ENCODE results near the gene GATA2. TPM values are rescaled to one million over a fixed set of nuclear protein-coding genes. Genes with fewer than 3 reads are reported as not detected.
A peak's percentile ranks its signal among the peaks of the same experiment; 100 is the strongest.

Gene GATA2
- total RNA-seq, 2 experiments from 2014 or later, result not detected

GRCh38 chr3:128491691-128491940 is 1.4 kb downstream of the GATA2 start:
- POLR2A ChIA-PET, result no interaction called here
- CTCF ChIA-PET, result interaction anchor here (5.7 kb wide), 1 partner anchor 65 kb away, joined by 27 read pairs; no protein-coding TSS in a partner anchor
- H3K36me3 Mint-ChIP-seq (ENCODE audit: low read depth), result no peaks in the 10 kb centered on the region
- H3K27ac Mint-ChIP-seq, result no peak overlapping the region
- H3K27me3 Mint-ChIP-seq (ENCODE audit: low read depth), result peaks cover 71% of the 10 kb centered on the region
- DNase-seq (no peak), ATAC-seq (no peak)
- no peaks in the 10 kb centered on the region for H3K9me3 Mint-ChIP-seq (ENCODE audit: insufficient read depth)
- peaks cover 26% of the 10 kb centered on the region for H3K4me1 Mint-ChIP-seq (ENCODE audit: low read depth)
- no peak overlapping the region for H3K4me3 Mint-ChIP-seq

DNA sequence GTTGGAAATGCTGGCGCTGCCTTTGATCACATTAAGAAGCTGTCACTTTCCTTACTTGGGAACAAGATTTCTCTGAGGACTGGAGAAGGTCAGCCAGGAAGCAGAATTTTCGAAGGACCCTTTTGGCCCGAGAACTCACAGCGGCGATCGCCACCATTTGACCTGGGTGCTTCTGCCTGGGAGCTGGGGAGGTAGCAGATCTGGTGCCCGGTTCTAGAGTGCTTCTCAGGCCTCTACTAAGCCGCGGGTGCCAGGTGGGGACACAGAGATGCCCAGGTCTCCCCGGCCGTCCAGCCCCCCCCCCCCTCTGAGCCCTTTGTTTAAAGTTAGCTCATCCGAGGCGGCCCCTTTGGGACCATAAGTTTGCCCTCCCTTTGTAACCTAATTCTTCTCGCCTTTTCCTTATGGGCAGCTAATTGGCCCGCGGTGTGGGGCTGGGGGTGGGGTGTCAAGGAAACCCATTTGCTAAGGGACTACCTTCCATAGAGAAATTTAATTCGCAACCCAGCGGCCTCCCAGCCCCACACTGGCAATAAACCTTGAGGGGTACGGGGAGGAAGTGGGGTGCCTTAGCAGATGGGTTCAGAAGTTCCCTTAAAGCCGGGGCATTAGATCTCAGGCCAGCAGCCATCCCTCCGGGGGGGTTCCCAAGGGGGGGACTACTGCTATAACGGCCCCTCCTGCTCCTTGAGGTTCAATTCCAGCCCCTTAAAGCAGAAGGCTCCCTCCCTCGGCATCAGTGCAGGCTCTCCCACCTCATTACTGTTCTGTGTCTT is 1.9 kb downstream of the GATA2 start:
- no peak for DNase-seq
- POLR2A ChIA-PET, result no interaction called here
- CTCF ChIA-PET, result interaction anchor here (5.7 kb wide), 1 partner anchor 64 kb away, joined by 27 read pairs; no protein-coding TSS in a partner anchor
- Mint-ChIP-seq H3K27ac (no peak overlapping the region), H3K27me3 (ENCODE audit: low read depth) (peaks cover 75% of the 10 kb centered on the region), H3K9me3 (ENCODE audit: insufficient read depth) (no peaks in the 10 kb centered on the region), H3K4me1 (ENCODE audit: low read depth) (peaks cover 26% of the 10 kb centered on the region), H3K36me3 (ENCODE audit: low read depth) (no peaks in the 10 kb centered on the region), H3K4me3 (no peak overlapping the region)
- ATAC-seq, result no peak

GRCh38 chr3:128490650-128490914 is 2.4 kb downstream of the GATA2 start:
- DNase-seq (no peak), ATAC-seq (no peak)
- Mint-ChIP-seq H3K9me3 (ENCODE audit: insufficient read depth) (no peaks in the 10 kb centered on the region), H3K4me1 (ENCODE audit: low read depth) (peaks cover 26% of the 10 kb centered on the region), H3K27me3 (ENCODE audit: low read depth) (peaks cover 74% of the 10 kb centered on the region), H3K4me3 (no peak overlapping the region), H3K36me3 (ENCODE audit: low read depth) (no peaks in the 10 kb centered on the region), H3K27ac (no peak overlapping the region)
- POLR2A ChIA-PET, result no interaction called here
- CTCF ChIA-PET, result interaction anchor here (5.7 kb wide), 1 partner anchor 64 kb away, joined by 27 read pairs; no protein-coding TSS in a partner anchor

GRCh38 chr3:128489927-128490649 is 2.9 kb downstream of the GATA2 start:
- ATAC-seq (no peak), DNase-seq (no peak)
- Mint-ChIP-seq H3K4me1 (ENCODE audit: low read depth) (peaks cover 26% of the 10 kb centered on the region), H3K4me3 (peak overlapping the region; percentile 54), H3K36me3 (ENCODE audit: low read depth) (no peaks in the 10 kb centered on the region), H3K27me3 (ENCODE audit: low read depth) (peaks cover 75% of the 10 kb centered on the region), H3K27ac (no peak overlapping the region), H3K9me3 (ENCODE audit: insufficient read depth) (no peaks in the 10 kb centered on the region)
- POLR2A ChIA-PET, result no interaction called here
- CTCF ChIA-PET, result interaction anchor here (5.7 kb wide), 1 partner anchor 63 kb away, joined by 27 read pairs; no protein-coding TSS in a partner anchor

DNA sequence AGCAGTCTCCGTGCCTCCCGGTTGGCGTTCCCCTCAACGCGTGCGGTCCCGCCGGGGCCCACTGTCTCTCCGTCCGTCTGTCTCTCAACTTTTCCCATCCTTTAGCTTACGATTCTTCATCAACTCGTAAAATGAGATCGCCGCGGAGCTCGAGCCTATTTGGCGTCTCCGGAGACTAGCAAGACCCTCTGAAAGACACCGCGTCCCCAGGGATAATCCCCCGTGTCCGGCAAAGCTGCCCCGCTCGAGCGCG is 3.4 kb downstream of the GATA2 start:
- CTCF ChIA-PET, result interaction anchor here (5.7 kb wide), 1 partner anchor 63 kb away, joined by 27 read pairs; no protein-coding TSS in a partner anchor
- no peak for DNase-seq
- Mint-ChIP-seq H3K27me3 (ENCODE audit: low read depth) (peaks cover 77% of the 10 kb centered on the region), H3K9me3 (ENCODE audit: insufficient read depth) (no peaks in the 10 kb centered on the region), H3K4me1 (ENCODE audit: low read depth) (peaks cover 26% of the 10 kb centered on the region), H3K4me3 (peak overlapping the region; percentile 54), H3K27ac (no peak overlapping the region), H3K36me3 (ENCODE audit: low read depth) (no peaks in the 10 kb centered on the region)
- POLR2A ChIA-PET, result no interaction called here
- no peak for ATAC-seq

- POLR2A ChIA-PET, result no interaction called here
- CTCF ChIA-PET, result interaction anchor here (5.7 kb wide), 1 partner anchor 62 kb away, joined by 27 read pairs; no protein-coding TSS in a partner anchor
- Mint-ChIP-seq H3K4me1 (ENCODE audit: low read depth) (peaks cover 26% of the 10 kb centered on the region), H3K4me3 (peak overlapping the region; percentile 40), H3K36me3 (ENCODE audit: low read depth) (no peaks in the 10 kb centered on the region), H3K27me3 (ENCODE audit: low read depth) (peaks cover 77% of the 10 kb centered on the region), H3K27ac (no peak overlapping the region), H3K9me3 (ENCODE audit: insufficient read depth) (no peaks in the 10 kb centered on the region)
- DNase-seq (peak; percentile 49), ATAC-seq (peak; percentile 14)
These were observed 3.9 kb downstream of the GATA2 start for GRCh38 chr3:128488991-128489673.

- ATAC-seq (no peak), DNase-seq (no peak)
- Mint-ChIP-seq H3K36me3 (ENCODE audit: low read depth) (no peaks in the 10 kb centered on the region), H3K27me3 (ENCODE audit: low read depth) (peaks cover 77% of the 10 kb centered on the region), H3K9me3 (ENCODE audit: insufficient read depth) (no peaks in the 10 kb centered on the region), H3K4me3 (peak overlapping the region; percentile 40), H3K27ac (no peak overlapping the region), H3K4me1 (ENCODE audit: low read depth) (peaks cover 26% of the 10 kb centered on the region)
- ChIA-PET POLR2A (no interaction called here), CTCF (interaction anchor here (5.7 kb wide), 1 partner anchor 62 kb away, joined by 27 read pairs; no protein-coding TSS in a partner anchor)
These were observed 4.4 kb downstream of the GATA2 start for GRCh38 chr3:128488636-128488990.

DNA sequence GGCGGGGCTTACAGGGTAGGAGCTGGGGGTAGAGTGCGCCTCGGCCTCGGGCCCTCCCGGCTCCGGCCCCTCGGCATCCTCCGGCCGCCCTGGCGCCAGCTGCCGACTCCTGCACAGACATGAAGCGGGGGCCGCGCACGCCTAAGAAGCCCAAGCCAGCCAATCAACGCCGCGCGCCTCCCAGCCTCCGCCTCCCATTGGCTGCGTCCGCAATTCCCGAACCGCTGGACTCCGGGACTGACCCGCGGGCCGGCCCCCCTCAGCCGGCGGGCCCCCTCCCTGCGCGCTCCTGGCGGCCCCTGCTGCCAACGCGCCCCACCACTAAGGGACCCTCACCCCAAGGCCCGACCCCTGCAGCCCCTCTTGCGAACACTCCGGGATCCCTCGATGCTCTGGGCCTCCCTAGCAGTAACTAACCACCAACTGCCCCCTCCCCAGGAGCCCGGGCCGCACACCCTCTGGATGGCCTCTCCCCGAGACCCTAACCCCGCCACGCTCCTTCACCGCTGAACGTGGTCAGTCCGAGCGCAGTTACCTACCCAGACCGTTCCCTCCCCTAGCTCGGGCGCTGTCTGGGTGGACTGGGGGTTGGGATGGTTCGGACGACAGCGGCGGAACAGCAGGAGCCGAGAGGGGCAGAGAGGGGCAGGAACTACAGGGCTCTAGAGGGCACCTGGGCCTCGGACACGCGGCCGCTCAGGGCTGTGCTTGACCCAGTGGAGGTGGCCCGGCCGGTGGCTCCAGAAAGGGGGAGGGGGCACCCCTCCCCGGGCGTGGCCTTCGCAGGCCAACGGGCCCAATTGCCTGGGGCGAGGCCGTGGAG is 5.0 kb downstream of the GATA2 start:
- POLR2A ChIA-PET, result no interaction called here
- CTCF ChIA-PET, result interaction anchor here (5.7 kb wide), 1 partner anchor 61 kb away, joined by 27 read pairs; no protein-coding TSS in a partner anchor
- DNase-seq, result no peak
- Mint-ChIP-seq H3K9me3 (ENCODE audit: insufficient read depth) (no peaks in the 10 kb centered on the region), H3K36me3 (ENCODE audit: low read depth) (no peaks in the 10 kb centered on the region), H3K4me1 (ENCODE audit: low read depth) (peaks cover 30% of the 10 kb centered on the region), H3K4me3 (no peak overlapping the region), H3K27ac (no peak overlapping the region), H3K27me3 (ENCODE audit: low read depth) (peaks cover 79% of the 10 kb centered on the region)
- peak; percentile 21 for ATAC-seq

DNA sequence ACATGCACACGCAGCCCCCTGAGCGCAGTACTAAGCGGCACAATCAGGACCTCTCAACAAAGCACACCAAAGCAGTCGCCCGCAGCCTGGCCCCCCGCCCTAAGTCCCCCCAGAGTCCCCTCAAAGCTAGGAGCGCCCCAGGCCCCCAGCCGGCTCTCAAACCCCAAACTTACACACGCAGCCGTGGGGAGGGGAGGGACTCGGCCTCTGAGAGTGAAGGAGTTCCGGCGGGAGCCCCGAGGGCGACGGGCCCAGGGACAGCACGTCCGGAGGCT is 5.5 kb downstream of the GATA2 start:
- ChIA-PET POLR2A (no interaction called here), CTCF (no interaction called here)
- ATAC-seq, result no peak
- peak overlapping the region; percentile 69 for H3K4me3 Mint-ChIP-seq
- no peak for DNase-seq
- H3K27me3 Mint-ChIP-seq (ENCODE audit: low read depth), result peaks cover 81% of the 10 kb centered on the region
- no peaks in the 10 kb centered on the region for H3K9me3 Mint-ChIP-seq (ENCODE audit: insufficient read depth)
- H3K36me3 Mint-ChIP-seq (ENCODE audit: low read depth), result no peaks in the 10 kb centered on the region
- peaks cover 31% of the 10 kb centered on the region for H3K4me1 Mint-ChIP-seq (ENCODE audit: low read depth)
- H3K27ac Mint-ChIP-seq, result no peak overlapping the region

DNA sequence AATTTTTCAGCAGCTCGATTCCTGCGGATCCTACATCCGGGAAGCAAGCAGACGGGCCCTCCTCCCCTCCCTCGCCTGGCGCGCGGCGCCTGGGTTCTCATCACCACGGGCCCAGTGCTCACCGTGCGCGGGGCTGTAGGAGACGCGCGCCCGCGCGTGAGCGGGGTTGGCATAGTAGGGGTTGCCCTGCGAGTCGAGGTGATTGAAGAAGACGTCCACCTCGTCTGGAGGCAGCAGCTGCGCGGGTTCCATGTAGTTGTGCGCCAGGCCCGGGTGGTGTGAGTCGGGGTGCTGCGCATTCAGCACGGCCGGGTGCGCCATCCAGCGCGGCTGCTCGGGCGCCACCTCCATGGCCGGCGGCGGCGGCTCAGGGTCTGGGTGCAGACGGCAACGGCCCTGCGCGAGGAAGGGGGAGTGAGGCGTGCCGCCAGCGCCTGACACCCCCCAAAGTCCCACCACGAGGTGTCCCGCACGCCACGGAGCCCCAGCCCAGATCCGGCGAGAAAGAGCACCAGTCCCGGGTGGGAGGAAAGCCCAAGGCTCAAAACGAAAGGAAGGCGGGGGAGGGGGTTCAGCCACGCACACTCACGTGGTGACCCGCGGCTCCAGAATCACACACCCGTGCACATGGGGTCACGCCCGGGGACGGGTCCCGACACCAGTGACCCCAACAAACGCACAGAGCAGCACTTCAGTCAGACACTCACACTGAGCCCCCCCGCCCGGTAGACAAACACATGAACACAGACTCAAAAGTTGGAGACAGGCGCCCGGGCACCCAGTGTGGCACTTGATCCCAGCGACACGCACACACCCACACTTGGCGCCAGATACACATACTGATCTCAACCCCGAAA is 6.1 kb downstream of the GATA2 start:
- Mint-ChIP-seq H3K4me1 (ENCODE audit: low read depth) (peaks cover 28% of the 10 kb centered on the region), H3K4me3 (peak overlapping the region; percentile 69), H3K36me3 (ENCODE audit: low read depth) (no peaks in the 10 kb centered on the region), H3K27ac (no peak overlapping the region), H3K27me3 (ENCODE audit: low read depth) (peaks cover 83% of the 10 kb centered on the region), H3K9me3 (ENCODE audit: insufficient read depth) (no peaks in the 10 kb centered on the region)
- POLR2A ChIA-PET, result no interaction called here
- DNase-seq, result no peak
- CTCF ChIA-PET, result no interaction called here
- ATAC-seq, result peak; percentile 9

DNA sequence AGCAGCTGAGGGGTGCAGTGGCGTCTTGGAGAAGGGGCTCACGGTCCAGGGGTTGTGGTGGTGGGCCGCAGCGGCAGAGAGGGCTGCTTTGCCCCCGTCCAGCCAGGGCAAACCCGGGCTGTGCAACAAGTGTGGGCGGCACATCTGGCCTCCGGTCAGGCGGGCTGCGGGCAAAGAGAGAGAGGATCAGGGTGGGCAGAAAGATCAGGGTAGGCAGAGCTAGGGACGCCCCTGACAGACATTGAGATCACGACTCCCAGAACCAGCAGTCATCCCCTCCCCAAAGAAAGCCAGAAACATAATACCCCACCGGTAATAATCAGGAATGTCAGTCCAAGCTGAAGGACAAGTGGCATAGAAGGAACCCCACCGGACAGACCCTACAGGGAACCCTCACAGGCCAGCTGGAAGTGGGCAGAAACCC is 6.8 kb downstream of the GATA2 start:
- DNase-seq (no peak), ATAC-seq (no peak)
- POLR2A ChIA-PET, result no interaction called here
- H3K36me3 Mint-ChIP-seq (ENCODE audit: low read depth), result no peaks in the 10 kb centered on the region
- peak overlapping the region; percentile 69 for H3K4me3 Mint-ChIP-seq
- H3K4me1 Mint-ChIP-seq (ENCODE audit: low read depth), result peaks cover 24% of the 10 kb centered on the region
- CTCF ChIA-PET, result no interaction called here
- no peak overlapping the region for H3K27ac Mint-ChIP-seq
- no peaks in the 10 kb centered on the region for H3K9me3 Mint-ChIP-seq (ENCODE audit: insufficient read depth)
- peaks cover 79% of the 10 kb centered on the region for H3K27me3 Mint-ChIP-seq (ENCODE audit: low read depth)

All from activated CD8-positive, alpha-beta T cell treated with anti-CD3 and anti-CD28 coated beads, Interleukin-2, amount 10 ng/mL, durations not matched to agents 7 days and 5 days (primary cell).